ENCODE measurements around the gene RPRD1B. TPM values are rescaled to one million over a fixed set of nuclear protein-coding genes. Genes with fewer than 3 reads are reported as not detected.
A peak's percentile ranks its signal among the peaks of the same experiment; 100 is the strongest.

Gene RPRD1B
- total and polyA plus RNA-seq, 2 of the 13 experiments (the other 11 are each of a cell fraction or from before 2014, with no cell fraction given): 31.1 to 41.5 TPM

DNA sequence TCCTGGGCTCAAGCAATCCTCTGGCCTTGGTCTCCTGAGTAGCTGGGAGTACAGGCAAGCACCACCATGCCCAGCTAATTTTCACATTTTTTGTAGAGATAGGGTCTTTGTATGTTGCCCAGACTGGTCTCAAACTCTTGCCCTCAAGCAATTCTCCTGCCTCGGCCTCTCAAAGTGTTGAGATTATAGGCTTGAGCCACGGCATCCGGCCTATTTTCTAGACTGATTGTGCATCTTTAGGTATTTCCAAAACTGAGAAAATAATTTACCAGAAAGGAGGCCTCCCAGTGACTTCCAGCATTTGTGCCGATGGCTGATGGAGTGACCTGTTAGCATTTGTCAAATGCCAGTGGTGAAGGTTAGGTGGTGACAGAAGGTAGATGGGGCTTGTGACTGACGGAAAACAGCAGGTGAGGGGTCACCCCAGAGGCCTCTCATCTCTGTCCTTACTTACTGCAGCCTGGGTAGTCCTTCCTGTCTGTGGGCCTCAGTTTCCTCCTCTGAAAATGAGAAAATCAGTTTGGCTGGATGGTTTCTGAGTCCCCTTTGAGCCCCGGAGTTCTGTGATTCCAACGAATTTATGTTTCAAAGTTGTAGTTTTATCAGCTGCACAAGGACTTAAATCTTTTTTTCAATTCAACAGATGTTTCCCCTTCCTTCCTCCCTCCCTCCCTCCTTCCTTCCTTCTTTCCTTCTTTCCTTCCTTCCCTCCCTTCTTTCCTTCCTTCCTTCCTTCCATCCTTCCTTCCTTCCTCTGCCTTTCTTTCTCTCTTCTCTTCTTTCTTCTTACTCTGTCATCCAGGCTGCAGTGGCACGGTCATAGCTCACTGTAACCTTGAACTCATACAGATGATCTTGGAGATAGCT, 78.1 kb downstream of the RPRD1B start (continued):
- TF ChIP-seq SALL1 (CRISPR knock-in tag; IDR thresholded peaks at IDR 0.05) (no peak), ZBTB7A (CRISPR knock-in tag; IDR thresholded peaks at IDR 0.05) (no peak), MIER2 (CRISPR knock-in tag; IDR thresholded peaks at IDR 0.05) (no peak), PHB2 (IDR thresholded peaks at IDR 0.05; ENCODE audit: partially characterized antibody) (peak; percentile 39), BRCA1 (CRISPR knock-in tag; IDR thresholded peaks at IDR 0.05) (no peak), ZNF232 (CRISPR knock-in tag; IDR thresholded peaks at IDR 0.05; ENCODE audit: borderline replicate concordance) (no peak), HNRNPK (IDR thresholded peaks at IDR 0.05; ENCODE audit: low read depth, low read length, poor library complexity, severe bottlenecking) (peak; percentile 83), ZNF3 (CRISPR knock-in tag; IDR thresholded peaks at IDR 0.05) (no peak), SP1 (IDR thresholded peaks at IDR 0.05) (no peak), SP1 (CRISPR knock-in tag; IDR thresholded peaks at IDR 0.05) (no peak)
- TF ChIP-seq, protein P1, sequence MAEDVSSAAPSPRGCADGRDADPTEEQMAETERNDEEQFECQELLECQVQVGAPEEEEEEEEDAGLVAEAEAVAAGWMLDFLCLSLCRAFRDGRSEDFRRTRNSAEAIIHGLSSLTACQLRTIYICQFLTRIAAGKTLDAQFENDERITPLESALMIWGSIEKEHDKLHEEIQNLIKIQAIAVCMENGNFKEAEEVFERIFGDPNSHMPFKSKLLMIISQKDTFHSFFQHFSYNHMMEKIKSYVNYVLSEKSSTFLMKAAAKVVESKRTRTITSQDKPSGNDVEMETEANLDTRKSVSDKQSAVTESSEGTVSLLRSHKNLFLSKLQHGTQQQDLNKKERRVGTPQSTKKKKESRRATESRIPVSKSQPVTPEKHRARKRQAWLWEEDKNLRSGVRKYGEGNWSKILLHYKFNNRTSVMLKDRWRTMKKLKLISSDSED (CRISPR knock-in tag; IDR thresholded peaks at IDR 0.05): no peak
- TF ChIP-seq, protein P2, sequence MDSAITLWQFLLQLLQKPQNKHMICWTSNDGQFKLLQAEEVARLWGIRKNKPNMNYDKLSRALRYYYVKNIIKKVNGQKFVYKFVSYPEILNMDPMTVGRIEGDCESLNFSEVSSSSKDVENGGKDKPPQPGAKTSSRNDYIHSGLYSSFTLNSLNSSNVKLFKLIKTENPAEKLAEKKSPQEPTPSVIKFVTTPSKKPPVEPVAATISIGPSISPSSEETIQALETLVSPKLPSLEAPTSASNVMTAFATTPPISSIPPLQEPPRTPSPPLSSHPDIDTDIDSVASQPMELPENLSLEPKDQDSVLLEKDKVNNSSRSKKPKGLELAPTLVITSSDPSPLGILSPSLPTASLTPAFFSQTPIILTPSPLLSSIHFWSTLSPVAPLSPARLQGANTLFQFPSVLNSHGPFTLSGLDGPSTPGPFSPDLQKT (CRISPR knock-in tag; IDR thresholded peaks at IDR 0.05; ENCODE audit: borderline replicate concordance): no peak
